ENCODE results near the gene BTLA. TPM values are rescaled to one million over a fixed set of nuclear protein-coding genes. Genes with fewer than 3 reads are reported as not detected.
A peak's percentile ranks its signal among the peaks of the same experiment; 100 is the strongest.

BTLA gene
- total RNA-seq, 1 donor from 2014 or later: not detected

DNA sequence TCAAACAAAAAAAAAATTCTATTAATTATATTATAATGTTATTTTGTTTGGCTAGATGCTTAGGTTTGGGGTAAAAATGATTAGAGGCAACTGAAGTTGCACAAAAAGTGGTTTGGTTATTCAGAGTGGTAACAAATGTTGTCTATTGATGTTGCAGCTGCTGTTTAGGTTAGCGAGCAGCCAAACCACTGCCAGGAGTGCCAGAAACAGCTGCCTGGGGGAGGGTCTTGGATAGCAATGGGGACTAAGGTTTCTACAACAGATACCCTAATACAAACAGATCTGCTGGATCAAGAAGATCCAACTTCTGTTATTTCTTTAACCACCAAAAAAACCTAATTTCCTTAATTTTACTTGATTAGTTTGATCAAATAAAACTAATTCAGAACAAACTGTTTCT lies 26.6 kb downstream of the BTLA start:
- DNase-seq (ENCODE audit: low read depth) (no peak), FAIRE-seq (no peak)
- no peaks in the 10 kb centered on the region for H3K27me3 ChIP-seq (ENCODE audit: control insufficient read depth, insufficient read depth, low read length)
- no peaks in the 10 kb centered on the region for H3K36me3 ChIP-seq (ENCODE audit: control insufficient read depth, insufficient read depth, low read length)
- TF ChIP-seq, protein P1, sequence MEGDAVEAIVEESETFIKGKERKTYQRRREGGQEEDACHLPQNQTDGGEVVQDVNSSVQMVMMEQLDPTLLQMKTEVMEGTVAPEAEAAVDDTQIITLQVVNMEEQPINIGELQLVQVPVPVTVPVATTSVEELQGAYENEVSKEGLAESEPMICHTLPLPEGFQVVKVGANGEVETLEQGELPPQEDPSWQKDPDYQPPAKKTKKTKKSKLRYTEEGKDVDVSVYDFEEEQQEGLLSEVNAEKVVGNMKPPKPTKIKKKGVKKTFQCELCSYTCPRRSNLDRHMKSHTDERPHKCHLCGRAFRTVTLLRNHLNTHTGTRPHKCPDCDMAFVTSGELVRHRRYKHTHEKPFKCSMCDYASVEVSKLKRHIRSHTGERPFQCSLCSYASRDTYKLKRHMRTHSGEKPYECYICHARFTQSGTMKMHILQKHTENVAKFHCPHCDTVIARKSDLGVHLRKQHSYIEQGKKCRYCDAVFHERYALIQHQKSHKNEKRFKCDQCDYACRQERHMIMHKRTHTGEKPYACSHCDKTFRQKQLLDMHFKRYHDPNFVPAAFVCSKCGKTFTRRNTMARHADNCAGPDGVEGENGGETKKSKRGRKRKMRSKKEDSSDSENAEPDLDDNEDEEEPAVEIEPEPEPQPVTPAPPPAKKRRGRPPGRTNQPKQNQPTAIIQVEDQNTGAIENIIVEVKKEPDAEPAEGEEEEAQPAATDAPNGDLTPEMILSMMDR (IDR thresholded peaks at IDR 0.05; ENCODE audit: insufficient read depth, low read length, severe bottlenecking): no peak
- H3K4me3 ChIP-seq (ENCODE audit: low read depth, low read length): no peak overlapping the region

DNA sequence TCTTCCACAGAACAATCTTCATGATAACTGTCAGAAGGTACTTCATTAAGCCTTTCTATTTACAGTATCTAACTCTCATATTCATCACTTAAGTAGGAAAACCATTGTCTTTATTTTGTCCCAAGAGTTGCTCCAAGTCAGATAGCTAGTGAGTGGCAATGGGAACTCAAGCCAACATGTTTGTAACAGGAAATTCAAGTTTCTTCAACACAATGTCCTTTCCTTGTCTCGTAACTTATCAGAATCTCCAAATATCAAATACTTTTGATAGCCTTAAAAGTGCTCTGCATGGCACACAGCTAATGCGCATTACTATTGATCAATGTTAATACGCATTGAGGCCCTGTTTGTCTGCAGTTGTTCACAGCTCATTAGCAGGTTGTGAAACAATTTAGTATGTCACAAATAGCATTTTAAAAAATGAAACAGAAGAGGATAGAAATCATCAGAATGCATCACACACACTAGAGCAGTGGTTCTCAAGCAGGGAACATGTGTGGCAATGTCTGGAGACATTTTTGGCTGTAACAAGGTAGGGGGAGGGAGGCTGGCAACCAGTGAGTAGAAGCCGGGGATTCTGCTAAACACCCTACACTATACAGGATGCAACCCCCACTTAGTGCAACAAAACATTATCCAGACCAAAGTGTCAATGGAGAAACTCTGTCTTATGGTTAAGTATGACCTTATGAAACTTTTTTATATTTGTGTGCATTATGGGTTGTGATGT lies 27.5 kb downstream of the BTLA start:
- no peak for DNase-seq (ENCODE audit: low read depth)
- H3K4me3 ChIP-seq (ENCODE audit: low read depth, low read length): no peak overlapping the region
- no peak for FAIRE-seq
- no peaks in the 10 kb centered on the region for H3K27me3 ChIP-seq (ENCODE audit: control insufficient read depth, insufficient read depth, low read length)
- no peaks in the 10 kb centered on the region for H3K36me3 ChIP-seq (ENCODE audit: control insufficient read depth, insufficient read depth, low read length)
- TF ChIP-seq, protein P1 (IDR thresholded peaks at IDR 0.05; ENCODE audit: insufficient read depth, low read length, severe bottlenecking): no peak

DNA sequence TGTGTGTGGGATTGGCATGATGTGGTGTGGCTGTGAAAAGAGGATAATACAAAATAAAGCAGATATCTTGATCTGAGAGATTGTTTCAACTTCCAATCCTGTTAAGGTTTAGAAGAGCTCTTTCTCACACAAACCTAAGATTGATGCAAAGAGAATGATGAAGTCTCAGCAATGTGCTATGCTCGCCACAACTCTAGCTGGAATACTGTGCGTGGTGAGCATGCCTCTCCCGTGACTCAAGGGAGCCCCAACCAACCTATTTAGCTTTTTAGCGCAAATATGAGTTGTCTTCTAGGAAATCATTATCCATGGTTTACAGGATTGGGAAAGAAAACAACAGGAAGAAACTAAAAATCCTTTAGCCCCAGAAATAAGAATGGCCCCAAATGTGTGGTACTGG lies 28.5 kb downstream of the BTLA start:
- FAIRE-seq: no peak
- Histone ChIP-seq H3K27me3 (ENCODE audit: control insufficient read depth, insufficient read depth, low read length) (no peaks in the 10 kb centered on the region), H3K4me3 (ENCODE audit: low read depth, low read length) (no peak overlapping the region)

DNA sequence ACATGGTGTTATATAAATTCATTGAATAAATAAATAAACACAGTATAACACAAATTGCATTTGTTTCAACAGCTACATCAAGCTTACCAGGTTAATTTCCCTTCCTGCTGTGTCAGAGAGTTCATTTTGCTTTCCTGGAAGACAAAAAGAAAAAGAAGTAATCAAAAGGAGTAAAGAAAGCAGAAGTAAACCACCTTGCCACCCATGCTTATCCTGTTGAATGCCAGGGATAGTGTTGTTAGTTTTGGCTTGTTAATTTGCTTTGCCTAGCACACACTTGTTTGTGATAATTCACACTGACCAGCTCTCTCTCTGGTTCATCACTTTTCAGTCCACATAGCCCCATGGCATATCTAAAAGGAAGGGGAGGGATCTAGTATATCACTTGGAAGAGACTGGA lies 29.6 kb downstream of the BTLA start:
- DNase-seq (ENCODE audit: low read depth) (no peak), FAIRE-seq (peak; percentile 60)
- H3K36me3 ChIP-seq (ENCODE audit: control insufficient read depth, insufficient read depth, low read length): no peaks in the 10 kb centered on the region
- H3K4me3 ChIP-seq (ENCODE audit: low read depth, low read length): no peak overlapping the region
- TF ChIP-seq, protein P1 (IDR thresholded peaks at IDR 0.05; ENCODE audit: insufficient read depth, low read length, severe bottlenecking): no peak
- no peaks in the 10 kb centered on the region for H3K27me3 ChIP-seq (ENCODE audit: control insufficient read depth, insufficient read depth, low read length)

More for the DNA sequence above, 28.5 kb downstream of the BTLA start:
- DNase-seq (ENCODE audit: low read depth): no peak
- H3K36me3 ChIP-seq (ENCODE audit: control insufficient read depth, insufficient read depth, low read length): no peaks in the 10 kb centered on the region
- TF ChIP-seq, protein P1 (IDR thresholded peaks at IDR 0.05; ENCODE audit: insufficient read depth, low read length, severe bottlenecking): no peak

DNA sequence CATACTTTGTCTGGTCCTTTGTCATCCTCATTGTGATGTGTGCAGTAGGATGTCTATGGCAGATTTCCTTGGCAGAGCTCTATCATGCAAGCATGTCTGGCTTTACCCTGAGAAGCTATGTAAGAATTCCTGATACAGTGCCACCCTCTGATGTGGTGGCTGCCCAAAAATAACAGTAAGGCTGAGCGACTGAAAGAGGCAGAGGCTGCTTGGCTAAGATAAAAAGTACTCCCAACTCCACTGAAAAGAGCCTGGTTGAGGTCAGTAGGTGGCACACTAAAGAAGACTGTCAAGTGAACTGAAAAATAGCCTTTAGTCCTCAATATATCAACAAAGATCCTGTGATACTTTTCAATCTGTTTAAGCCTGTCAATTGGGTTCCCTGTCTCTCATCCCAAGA lies 31.7 kb downstream of the BTLA start:
- no peak for DNase-seq (ENCODE audit: low read depth)
- H3K4me3 ChIP-seq (ENCODE audit: low read depth, low read length): no peak overlapping the region
- H3K27me3 ChIP-seq (ENCODE audit: control insufficient read depth, insufficient read depth, low read length): no peaks in the 10 kb centered on the region
- H3K36me3 ChIP-seq (ENCODE audit: control insufficient read depth, insufficient read depth, low read length): no peaks in the 10 kb centered on the region
- TF ChIP-seq, protein P1 (IDR thresholded peaks at IDR 0.05; ENCODE audit: insufficient read depth, low read length, severe bottlenecking): no peak
- FAIRE-seq: no peak

DNA sequence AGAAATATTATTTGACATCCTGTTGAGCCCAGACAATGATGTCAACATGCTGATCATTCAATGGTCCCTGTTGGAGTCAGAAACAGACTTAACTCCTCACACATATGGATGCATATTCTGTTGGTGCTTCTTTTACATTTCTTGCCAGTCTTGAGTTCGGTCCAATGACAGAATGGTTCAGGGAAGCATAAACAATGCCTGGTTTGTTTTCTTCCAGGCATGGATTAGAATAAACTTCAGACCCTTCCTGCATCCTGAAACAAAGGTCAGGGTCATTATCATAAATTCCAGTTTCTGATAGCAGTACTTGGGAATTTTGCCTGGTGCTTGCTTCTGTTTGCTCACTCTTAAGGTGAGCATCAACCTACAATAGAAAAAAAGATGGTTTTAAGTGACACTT lies 33.3 kb downstream of the BTLA start:
- TF ChIP-seq, protein P1 (IDR thresholded peaks at IDR 0.05; ENCODE audit: insufficient read depth, low read length, severe bottlenecking): no peak
- FAIRE-seq: no peak

More for the DNA sequence above, 33.3 kb downstream of the BTLA start:
- no peak overlapping the region for H3K4me3 ChIP-seq (ENCODE audit: low read depth, low read length)
- no peaks in the 10 kb centered on the region for H3K36me3 ChIP-seq (ENCODE audit: control insufficient read depth, insufficient read depth, low read length)
- H3K27me3 ChIP-seq (ENCODE audit: control insufficient read depth, insufficient read depth, low read length): no peaks in the 10 kb centered on the region
- no peak for DNase-seq (ENCODE audit: low read depth)

All from bronchial epithelial cell (primary cell).